ENCODE data around the gene PGS1. TPM values are rescaled to one million over a fixed set of nuclear protein-coding genes. Genes with fewer than 3 reads are reported as not detected.

PGS1 gene
- total and polyA plus RNA-seq, 2 donors from 2014 or later, result 15.6 to 65.4 TPM

- H3K4me1 ChIP-seq (ENCODE audit: control insufficient read depth in 2 of 3, insufficient read depth in 2 of 3, low read depth in 1 of 3, low read length in 3 of 3), result no peaks in the 10 kb centered on the region
- no peak overlapping the region for H3K9ac ChIP-seq (ENCODE audit: low read length in 3 of 3)
- FAIRE-seq, result no peak
- no peak overlapping the region for H3K27ac ChIP-seq (ENCODE audit: low read depth in 2 of 2, low read length in 2 of 2)
- no peaks in the 10 kb centered on the region for H3K9me3 ChIP-seq (ENCODE audit: control insufficient read depth in 2 of 3, insufficient read depth in 1 of 3, low read length in 3 of 3)
- no peaks in the 10 kb centered on the region for H3K27me3 ChIP-seq (ENCODE audit: control insufficient read depth, insufficient read depth, low read length)
- no peak for DNase-seq
- H3K36me3 ChIP-seq (ENCODE audit: control insufficient read depth in 2 of 3, insufficient read depth in 3 of 3, low read length in 3 of 3), result peaks cover 4 to 50% (median 37%) of the 10 kb centered on the region in 3 donors
- intact Hi-C loops (cut with DNase I), result no loop called here
- H3K4me3 ChIP-seq (ENCODE audit: low read length in 3 of 3), result no peak overlapping the region
- TF ChIP-seq, protein P1, sequence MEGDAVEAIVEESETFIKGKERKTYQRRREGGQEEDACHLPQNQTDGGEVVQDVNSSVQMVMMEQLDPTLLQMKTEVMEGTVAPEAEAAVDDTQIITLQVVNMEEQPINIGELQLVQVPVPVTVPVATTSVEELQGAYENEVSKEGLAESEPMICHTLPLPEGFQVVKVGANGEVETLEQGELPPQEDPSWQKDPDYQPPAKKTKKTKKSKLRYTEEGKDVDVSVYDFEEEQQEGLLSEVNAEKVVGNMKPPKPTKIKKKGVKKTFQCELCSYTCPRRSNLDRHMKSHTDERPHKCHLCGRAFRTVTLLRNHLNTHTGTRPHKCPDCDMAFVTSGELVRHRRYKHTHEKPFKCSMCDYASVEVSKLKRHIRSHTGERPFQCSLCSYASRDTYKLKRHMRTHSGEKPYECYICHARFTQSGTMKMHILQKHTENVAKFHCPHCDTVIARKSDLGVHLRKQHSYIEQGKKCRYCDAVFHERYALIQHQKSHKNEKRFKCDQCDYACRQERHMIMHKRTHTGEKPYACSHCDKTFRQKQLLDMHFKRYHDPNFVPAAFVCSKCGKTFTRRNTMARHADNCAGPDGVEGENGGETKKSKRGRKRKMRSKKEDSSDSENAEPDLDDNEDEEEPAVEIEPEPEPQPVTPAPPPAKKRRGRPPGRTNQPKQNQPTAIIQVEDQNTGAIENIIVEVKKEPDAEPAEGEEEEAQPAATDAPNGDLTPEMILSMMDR (IDR thresholded peaks at IDR 0.05; ENCODE audit: borderline replicate concordance, extremely low read depth, insufficient read depth), result no peak
These were observed 22.8 kb downstream of the PGS1 start for GRCh38 chr17:78401246-78401645.

DNA sequence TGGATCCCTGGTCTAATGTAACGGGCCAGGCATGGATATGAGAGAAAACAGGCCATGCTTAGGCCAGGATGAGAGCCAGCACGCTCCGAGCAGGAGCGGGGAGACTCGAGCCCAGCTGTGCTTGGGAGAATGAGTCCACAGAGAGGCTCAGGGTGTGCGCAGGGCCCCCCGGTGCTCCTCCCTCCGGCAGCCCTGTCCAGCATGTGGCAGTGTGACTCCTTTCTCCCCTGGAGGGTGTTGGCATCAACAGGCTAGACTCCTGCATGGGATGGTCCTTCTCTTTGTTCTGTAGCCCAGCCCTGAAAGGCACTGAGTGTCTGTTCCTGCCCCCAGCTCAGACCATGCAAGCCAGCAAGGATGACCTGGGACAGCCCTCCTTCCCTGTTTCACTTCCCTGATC is 23.4 kb downstream of the PGS1 start:
- FAIRE-seq (no peak), DNase-seq (no peak)
- intact Hi-C loops (cut with DNase I), result no loop called here
- H3K27ac ChIP-seq (ENCODE audit: low read depth in 2 of 2, low read length in 2 of 2), result no peak overlapping the region
- TF ChIP-seq, protein P1 (IDR thresholded peaks at IDR 0.05; ENCODE audit: borderline replicate concordance, extremely low read depth, insufficient read depth), result no peak
- H3K9me3 ChIP-seq (ENCODE audit: control insufficient read depth in 2 of 3, insufficient read depth in 1 of 3, low read length in 3 of 3), result no peaks in the 10 kb centered on the region
- no peaks in the 10 kb centered on the region for H3K27me3 ChIP-seq (ENCODE audit: control insufficient read depth, insufficient read depth, low read length)
- H3K4me1 ChIP-seq (ENCODE audit: control insufficient read depth in 2 of 3, insufficient read depth in 2 of 3, low read depth in 1 of 3, low read length in 3 of 3), result no peaks in the 10 kb centered on the region
- peaks cover 4 to 50% (median 37%) of the 10 kb centered on the region in 3 donors for H3K36me3 ChIP-seq (ENCODE audit: control insufficient read depth in 2 of 3, insufficient read depth in 3 of 3, low read length in 3 of 3)
- H3K9ac ChIP-seq (ENCODE audit: low read length in 3 of 3), result no peak overlapping the region
- no peak overlapping the region for H3K4me3 ChIP-seq (ENCODE audit: low read length in 3 of 3)

DNA sequence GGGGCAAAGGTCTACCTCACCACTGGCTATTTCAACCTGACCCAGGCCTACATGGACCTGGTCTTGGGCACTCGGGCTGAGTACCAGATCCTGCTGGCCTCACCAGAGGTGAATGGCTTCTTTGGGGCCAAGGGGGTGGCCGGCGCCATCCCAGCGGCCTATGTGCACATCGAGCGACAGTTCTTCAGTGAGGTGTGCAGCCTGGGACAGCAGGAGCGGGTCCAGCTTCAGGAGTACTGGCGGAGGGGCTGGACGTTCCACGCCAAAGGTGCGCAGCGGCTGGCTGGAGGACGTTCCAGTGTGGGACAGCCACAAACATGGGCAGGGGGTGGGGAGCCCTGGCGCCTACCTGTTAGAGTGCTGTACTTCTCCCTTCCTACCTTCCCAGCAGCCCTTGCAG is 25.4 kb downstream of the PGS1 start:
- Histone ChIP-seq H3K4me3 (ENCODE audit: low read length in 3 of 3) (no peak overlapping the region), H3K9me3 (ENCODE audit: control insufficient read depth in 2 of 3, insufficient read depth in 1 of 3, low read length in 3 of 3) (no peaks in the 10 kb centered on the region), H3K36me3 (ENCODE audit: control insufficient read depth in 2 of 3, insufficient read depth in 3 of 3, low read length in 3 of 3) (peaks cover 4 to 38% (median 32%) of the 10 kb centered on the region in 3 donors), H3K9ac (ENCODE audit: low read length in 3 of 3) (no peak overlapping the region), H3K4me1 (ENCODE audit: control insufficient read depth in 2 of 3, insufficient read depth in 2 of 3, low read depth in 1 of 3, low read length in 3 of 3) (peaks cover 0 to 5% (median 0%) of the 10 kb centered on the region in 3 donors), H3K27me3 (ENCODE audit: control insufficient read depth, insufficient read depth, low read length) (no peaks in the 10 kb centered on the region), H3K27ac (ENCODE audit: low read depth in 2 of 2, low read length in 2 of 2) (no peak overlapping the region)
- DNase-seq, result no peak
- TF ChIP-seq, protein P1 (IDR thresholded peaks at IDR 0.05; ENCODE audit: borderline replicate concordance, extremely low read depth, insufficient read depth), result no peak
- FAIRE-seq, result no peak
- intact Hi-C loops (cut with DNase I), result no loop called here

GRCh38 chr17:78406396-78406795 is 27.9 kb downstream of the PGS1 start:
- Histone ChIP-seq H3K36me3 (ENCODE audit: control insufficient read depth in 2 of 3, insufficient read depth in 3 of 3, low read length in 3 of 3) (peaks cover 2 to 16% (median 14%) of the 10 kb centered on the region in 3 donors), H3K9me3 (ENCODE audit: control insufficient read depth in 2 of 3, insufficient read depth in 1 of 3, low read length in 3 of 3) (no peaks in the 10 kb centered on the region), H3K27ac (ENCODE audit: low read depth in 2 of 2, low read length in 2 of 2) (no peak overlapping the region), H3K4me3 (ENCODE audit: low read length in 3 of 3) (no peak overlapping the region), H3K4me1 (ENCODE audit: control insufficient read depth in 2 of 3, insufficient read depth in 2 of 3, low read depth in 1 of 3, low read length in 3 of 3) (peaks cover 0 to 16% (median 0%) of the 10 kb centered on the region in 3 donors), H3K9ac (ENCODE audit: low read length in 3 of 3) (no peak overlapping the region), H3K27me3 (ENCODE audit: control insufficient read depth, insufficient read depth, low read length) (no peaks in the 10 kb centered on the region)
- TF ChIP-seq, protein P1 (IDR thresholded peaks at IDR 0.05; ENCODE audit: borderline replicate concordance, extremely low read depth, insufficient read depth), result no peak
- DNase-seq (peak in 1 of 5 donors; percentile 45), FAIRE-seq (no peak)
- intact Hi-C loops (cut with DNase I), result no loop called here

Measured in kidney (tissue), 14 donors.